SK-N-SH treated with all-trans-retinoic acid at 6 μM for 48 hours (cell line): ENCODE results near the gene ARHGAP15.

Experiments
- ATAC-seq: fragments of 200-7000 bp; cut with Tn5 transposase; 3 replicates; pipeline ENCODE4 v1.9.1; 2020; ENCODE audit warnings: mild to moderate bottlenecking, moderate library complexity
- BACH2 ChIP-seq: fragments of 250-450 bp; sonication (Bioruptor Pico); IDR thresholded peaks from 2 replicates; pipeline ENCODE4 v1.9.0; 2021; ENCODE audit warnings: mild to moderate bottlenecking, borderline replicate concordance
- CREB5 ChIP-seq: fragments of 250-450 bp; sonication (Bioruptor Pico); IDR thresholded peaks from 2 replicates; pipeline ENCODE4 v1.5.1; 2020; ENCODE audit warnings: low read depth, mild to moderate bottlenecking, moderate library complexity
- CSDC2 ChIP-seq: fragments of 250-450 bp; sonication (Bioruptor Pico); IDR thresholded peaks from 2 replicates; pipeline ENCODE4 v1.5.0; 2020; ENCODE audit warnings: mild to moderate bottlenecking, moderate library complexity
- CSRNP3 ChIP-seq: fragments of 250-450 bp; sonication (Bioruptor Pico); IDR thresholded peaks from 2 replicates; pipeline ENCODE4 v1.5.1; 2021; ENCODE audit warnings: mild to moderate bottlenecking, moderate library complexity
- ESRRG ChIP-seq: fragments of 250-450 bp; sonication (Bioruptor Pico); IDR thresholded peaks from 2 replicates; pipeline ENCODE4 v1.6.1; 2021; ENCODE audit warnings: mild to moderate bottlenecking
- GLIS3 ChIP-seq: fragments of 250-450 bp; sonication (Bioruptor Pico); IDR thresholded peaks from 2 replicates; pipeline ENCODE4 v1.5.0; 2020; ENCODE audit warnings: mild to moderate bottlenecking, moderate library complexity
- ISL1 ChIP-seq: fragments of 250-450 bp; sonication (Bioruptor Pico); IDR thresholded peaks from 2 replicates; pipeline ENCODE4 v2.1.2; 2022; ENCODE audit warnings: mild to moderate bottlenecking, moderate library complexity
- OSR1 ChIP-seq: fragments of 250-450 bp; sonication (Bioruptor Pico); IDR thresholded peaks from 2 replicates; pipeline ENCODE4 v1.8.0; 2022; ENCODE audit warnings: moderate library complexity, mild to moderate bottlenecking, inconsistent platforms
- PATZ1 ChIP-seq: fragments of 250-450 bp; sonication (Bioruptor Pico); IDR thresholded peaks from 2 replicates; pipeline ENCODE4 v1.8.0; 2020; ENCODE audit warnings: mild to moderate bottlenecking, moderate library complexity, borderline replicate concordance
- POU6F1 ChIP-seq: fragments of 250-450 bp; sonication (Bioruptor Pico); IDR thresholded peaks from 2 replicates; pipeline ENCODE4 v1.8.0; 2021; ENCODE audit warnings: low read depth, mild to moderate bottlenecking, moderate library complexity, borderline replicate concordance
- PPARA ChIP-seq: fragments of 250-450 bp; sonication (Bioruptor Pico); IDR thresholded peaks from 2 replicates; pipeline ENCODE4 v1.5.0; 2020; ENCODE audit warnings: mild to moderate bottlenecking, borderline replicate concordance
- SNAI2 ChIP-seq: fragments of 250-450 bp; sonication (Bioruptor Pico); IDR thresholded peaks from 2 replicates; pipeline ENCODE4 v1.5.0; 2020; ENCODE audit warnings: mild to moderate bottlenecking, moderate library complexity
- TCF4 ChIP-seq: fragments of 250-450 bp; sonication (Bioruptor Pico); IDR thresholded peaks from 2 replicates; pipeline ENCODE4 v1.8.0; 2021; ENCODE audit warnings: mild to moderate bottlenecking, moderate library complexity, borderline replicate concordance
- TSHZ2 ChIP-seq: fragments of 250-450 bp; sonication (Bioruptor Pico); IDR thresholded peaks from 2 replicates; pipeline ENCODE4 v1.5.0; 2020; ENCODE audit warnings: mild to moderate bottlenecking, moderate library complexity
- ZFP3 ChIP-seq: fragments of 250-450 bp; sonication (Bioruptor Pico); IDR thresholded peaks from 2 replicates; pipeline ENCODE4 v1.5.0; 2020; ENCODE audit warnings: mild to moderate bottlenecking, moderate library complexity
- ZNF8 ChIP-seq: fragments of 450-650 bp; formaldehyde crosslinking; IDR thresholded peaks from 2 replicates; pipeline ENCODE4 v1.5.0; 2020; ENCODE audit warnings: mild to moderate bottlenecking, moderate library complexity

The ARHGAP15 gene

GRCh38 chr2:143417428-143417827 lies 288.2 kb downstream of the ARHGAP15 start (continued):
- no peak for TF ChIP-seq CREB5 (CRISPR knock-in tag)
- no peak for TF ChIP-seq ISL1 (CRISPR knock-in tag)

- no peak for TF ChIP-seq CSDC2
- TF ChIP-seq SNAI2 = no peak
- no peak for TF ChIP-seq TCF4 (CRISPR knock-in tag)
- TF ChIP-seq ZNF8 (CRISPR knock-in tag) = no peak
- TF ChIP-seq GLIS3 (CRISPR knock-in tag) = no peak
- no peak for TF ChIP-seq POU6F1
- TF ChIP-seq TSHZ2 = no peak
- TF ChIP-seq ISL1 (CRISPR knock-in tag) = 0 out of 2 replicates have a peak, but pooled peaks have one; percentile 34
- ATAC-seq = peak; percentile 78
Observed at GRCh38 chr2:143420313-143420712, 291.1 kb downstream of the ARHGAP15 start.

GRCh38 chr2:143422681-143423080 lies 293.5 kb downstream of the ARHGAP15 start:
- no peak for ATAC-seq
- no peak for TF ChIP-seq OSR1 (CRISPR knock-in tag)
- TF ChIP-seq ZFP3 (CRISPR knock-in tag) = no peak
- no peak for TF ChIP-seq PPARA
- no peak for TF ChIP-seq ESRRG (CRISPR knock-in tag)

- ATAC-seq = no peak
Observed at GRCh38 chr2:143425896-143426295, 296.7 kb downstream of the ARHGAP15 start.

GRCh38 chr2:143426296-143426695 lies 297.1 kb downstream of the ARHGAP15 start:
- TF ChIP-seq PATZ1 (CRISPR knock-in tag) = no peak
- TF ChIP-seq OSR1 (CRISPR knock-in tag) = no peak
- TF ChIP-seq CSRNP3 (CRISPR knock-in tag) = no peak
- peak; percentile 68 for ATAC-seq

More at GRCh38 chr2:143425896-143426295, 296.7 kb downstream of the ARHGAP15 start:
- TF ChIP-seq PPARA = no peak
- TF ChIP-seq ISL1 (CRISPR knock-in tag) = no peak
- no peak for TF ChIP-seq TCF4 (CRISPR knock-in tag)
- no peak for TF ChIP-seq ZNF8 (CRISPR knock-in tag)
- TF ChIP-seq PATZ1 (CRISPR knock-in tag) = no peak
- TF ChIP-seq SNAI2 = no peak
- no peak for TF ChIP-seq ESRRG (CRISPR knock-in tag)
- no peak for TF ChIP-seq BACH2 (CRISPR knock-in tag)
